Measurements from ENCODE around the gene CCDC24.

DNA sequence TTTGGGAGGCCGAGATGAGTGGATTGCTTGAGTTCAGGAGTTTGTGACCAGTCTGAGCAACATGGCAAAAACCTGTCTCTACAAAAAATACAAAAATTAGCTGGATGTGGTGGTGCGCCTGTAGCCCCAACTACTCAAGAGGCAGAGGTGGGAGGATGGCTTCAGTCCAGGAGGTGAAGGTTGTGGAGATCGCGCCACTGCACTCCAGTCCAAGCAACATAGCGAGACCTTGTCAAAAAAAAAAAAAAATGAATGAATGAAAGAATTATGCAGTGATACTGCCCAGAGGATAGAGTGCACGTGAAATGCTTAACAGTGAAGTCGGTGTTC is 22.0 kb upstream of the CCDC24 start:
- TF ChIP-seq JUNB (CRISPR knock-in tag; conservative IDR thresholded peaks at IDR 0.05), result no peak
- TF ChIP-seq, protein P1, sequence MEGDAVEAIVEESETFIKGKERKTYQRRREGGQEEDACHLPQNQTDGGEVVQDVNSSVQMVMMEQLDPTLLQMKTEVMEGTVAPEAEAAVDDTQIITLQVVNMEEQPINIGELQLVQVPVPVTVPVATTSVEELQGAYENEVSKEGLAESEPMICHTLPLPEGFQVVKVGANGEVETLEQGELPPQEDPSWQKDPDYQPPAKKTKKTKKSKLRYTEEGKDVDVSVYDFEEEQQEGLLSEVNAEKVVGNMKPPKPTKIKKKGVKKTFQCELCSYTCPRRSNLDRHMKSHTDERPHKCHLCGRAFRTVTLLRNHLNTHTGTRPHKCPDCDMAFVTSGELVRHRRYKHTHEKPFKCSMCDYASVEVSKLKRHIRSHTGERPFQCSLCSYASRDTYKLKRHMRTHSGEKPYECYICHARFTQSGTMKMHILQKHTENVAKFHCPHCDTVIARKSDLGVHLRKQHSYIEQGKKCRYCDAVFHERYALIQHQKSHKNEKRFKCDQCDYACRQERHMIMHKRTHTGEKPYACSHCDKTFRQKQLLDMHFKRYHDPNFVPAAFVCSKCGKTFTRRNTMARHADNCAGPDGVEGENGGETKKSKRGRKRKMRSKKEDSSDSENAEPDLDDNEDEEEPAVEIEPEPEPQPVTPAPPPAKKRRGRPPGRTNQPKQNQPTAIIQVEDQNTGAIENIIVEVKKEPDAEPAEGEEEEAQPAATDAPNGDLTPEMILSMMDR (IDR thresholded peaks at IDR 0.05 in 2 of 3, conservative IDR thresholded peaks at IDR 0.05 in 1 of 3; ENCODE audit: insufficient read depth in 2 of 3, low read depth in 1 of 3, low read length in 3 of 3), result no peak
- no peak for TF ChIP-seq YY1 (IDR thresholded peaks at IDR 0.05; ENCODE audit: borderline replicate concordance in 1 of 3, control insufficient read depth in 1 of 3, extremely low read depth in 1 of 3, insufficient read depth in 3 of 3, insufficient read length in 1 of 3, insufficient replicate concordance in 2 of 3, low read depth in 1 of 3, low read length in 2 of 3)
- TF ChIP-seq, protein P2, sequence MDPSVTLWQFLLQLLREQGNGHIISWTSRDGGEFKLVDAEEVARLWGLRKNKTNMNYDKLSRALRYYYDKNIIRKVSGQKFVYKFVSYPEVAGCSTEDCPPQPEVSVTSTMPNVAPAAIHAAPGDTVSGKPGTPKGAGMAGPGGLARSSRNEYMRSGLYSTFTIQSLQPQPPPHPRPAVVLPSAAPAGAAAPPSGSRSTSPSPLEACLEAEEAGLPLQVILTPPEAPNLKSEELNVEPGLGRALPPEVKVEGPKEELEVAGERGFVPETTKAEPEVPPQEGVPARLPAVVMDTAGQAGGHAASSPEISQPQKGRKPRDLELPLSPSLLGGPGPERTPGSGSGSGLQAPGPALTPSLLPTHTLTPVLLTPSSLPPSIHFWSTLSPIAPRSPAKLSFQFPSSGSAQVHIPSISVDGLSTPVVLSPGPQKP (CRISPR knock-in tag; IDR thresholded peaks at IDR 0.05), result no peak
- no peak for TF ChIP-seq ATF1 (CRISPR knock-in tag; IDR thresholded peaks at IDR 0.05)
- TF ChIP-seq ATF1 (tag; IDR thresholded peaks at IDR 0.05), result no peak
- no peak for TF ChIP-seq FOXJ3 (CRISPR knock-in tag; IDR thresholded peaks at IDR 0.05)
- no peak for TF ChIP-seq ZFX (CRISPR knock-in tag; IDR thresholded peaks at IDR 0.05)
- no peak for TF ChIP-seq RAD21 (CRISPR knock-in tag; conservative IDR thresholded peaks at IDR 0.05 in 1 of 2, IDR thresholded peaks at IDR 0.05 in 1 of 2)
- no peak for TF ChIP-seq MXI1 (IDR thresholded peaks at IDR 0.05; ENCODE audit: low read depth, low read length)
- TF ChIP-seq PRPF4 (IDR thresholded peaks at IDR 0.05; ENCODE audit: insufficient read depth, low read depth, low read length, poor library complexity, severe bottlenecking), result no peak
- no peak for TF ChIP-seq BRF1 (IDR thresholded peaks at IDR 0.05; ENCODE audit: borderline replicate concordance, extremely low read depth, insufficient read length)
- no peak for TF ChIP-seq ZNF274 (IDR thresholded peaks at IDR 0.05; ENCODE audit: borderline replicate concordance, low read depth, low read length)
- TF ChIP-seq, protein P3, sequence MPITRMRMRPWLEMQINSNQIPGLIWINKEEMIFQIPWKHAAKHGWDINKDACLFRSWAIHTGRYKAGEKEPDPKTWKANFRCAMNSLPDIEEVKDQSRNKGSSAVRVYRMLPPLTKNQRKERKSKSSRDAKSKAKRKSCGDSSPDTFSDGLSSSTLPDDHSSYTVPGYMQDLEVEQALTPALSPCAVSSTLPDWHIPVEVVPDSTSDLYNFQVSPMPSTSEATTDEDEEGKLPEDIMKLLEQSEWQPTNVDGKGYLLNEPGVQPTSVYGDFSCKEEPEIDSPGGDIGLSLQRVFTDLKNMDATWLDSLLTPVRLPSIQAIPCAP (CRISPR knock-in tag; IDR thresholded peaks at IDR 0.05; ENCODE audit: borderline replicate concordance), result no peak
